A549 treated with Mapracorat at 1 μM for 4 hours (cell line): ENCODE results near the gene SMG6. TPM values are rescaled to one million over a fixed set of nuclear protein-coding genes. Genes with fewer than 3 reads are reported as not detected.

ENCODE experiments used
- total RNA-seq: library from RNA; stranded (reverse); fragments of 200-300 nt; extraction: Qiagen RNA extraction; gene quantifications from 5 replicates; pipeline ENCODE4 v1.2.3, GENCODE V29; 2022

The SMG6 gene
- 20.1 to 27.2 TPM (median 22.9 TPM) in 5 replicates for total RNA-seq

DNA sequence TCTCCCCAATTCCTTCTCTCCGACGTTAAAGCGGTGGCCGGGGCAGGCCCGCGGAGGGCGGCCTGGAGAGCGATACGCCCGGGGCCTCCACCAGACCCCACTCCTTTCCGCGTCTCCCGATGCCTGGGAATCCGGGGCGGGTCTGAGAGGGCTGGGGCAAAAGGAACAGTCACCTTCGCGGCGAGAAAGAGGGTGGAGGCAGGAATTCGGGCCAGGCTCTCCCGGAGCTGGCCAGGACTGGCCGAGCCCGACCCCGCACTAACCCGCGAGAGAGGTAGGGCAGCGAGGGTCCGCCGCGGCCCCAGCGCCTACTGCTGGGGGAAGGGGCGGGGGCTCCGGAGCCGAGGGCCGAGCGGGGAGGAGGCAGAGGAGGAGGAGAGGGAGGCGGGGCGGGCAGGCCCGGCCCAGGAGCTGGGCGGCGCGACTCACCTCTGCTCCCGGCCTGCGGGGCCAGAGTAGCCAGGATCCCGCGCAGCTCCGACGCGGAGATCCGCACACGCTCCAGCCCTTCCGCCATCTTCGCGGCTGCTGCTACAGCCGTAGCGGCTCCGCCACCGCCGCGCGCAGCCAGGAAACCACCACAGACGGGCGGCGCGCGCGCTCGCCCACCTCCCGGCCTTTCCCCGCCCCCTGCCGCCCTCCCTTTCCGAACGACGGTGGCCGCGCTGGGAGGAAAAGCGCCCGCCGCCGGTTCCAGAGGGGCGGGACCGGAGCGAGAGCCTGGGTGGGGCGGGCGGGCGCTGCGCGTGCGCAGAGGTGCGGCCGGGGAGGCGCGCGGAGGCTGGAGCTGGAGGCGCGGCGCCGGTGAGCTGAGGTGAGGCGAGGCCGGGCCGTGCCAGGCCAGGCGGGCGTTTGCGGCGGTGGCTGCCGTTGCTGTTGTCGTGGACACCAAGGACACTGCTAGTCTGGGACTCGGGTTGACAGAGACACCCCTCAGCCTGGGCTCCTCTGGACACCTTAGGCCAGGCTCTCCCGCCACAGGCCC is at the start of gene SMG6, which contains the start of gene SRR:
Gene SMG6, minus strand, starts transcription at position 582 of the 985 bp plus-strand sequence. Its CDS starts 65 bp downstream, at position 517.
Gene SRR, plus strand, starts transcription at position 747 of the 985 bp plus-strand sequence. CDS start 11,611 bp downstream, outside the sequence.

DNA sequence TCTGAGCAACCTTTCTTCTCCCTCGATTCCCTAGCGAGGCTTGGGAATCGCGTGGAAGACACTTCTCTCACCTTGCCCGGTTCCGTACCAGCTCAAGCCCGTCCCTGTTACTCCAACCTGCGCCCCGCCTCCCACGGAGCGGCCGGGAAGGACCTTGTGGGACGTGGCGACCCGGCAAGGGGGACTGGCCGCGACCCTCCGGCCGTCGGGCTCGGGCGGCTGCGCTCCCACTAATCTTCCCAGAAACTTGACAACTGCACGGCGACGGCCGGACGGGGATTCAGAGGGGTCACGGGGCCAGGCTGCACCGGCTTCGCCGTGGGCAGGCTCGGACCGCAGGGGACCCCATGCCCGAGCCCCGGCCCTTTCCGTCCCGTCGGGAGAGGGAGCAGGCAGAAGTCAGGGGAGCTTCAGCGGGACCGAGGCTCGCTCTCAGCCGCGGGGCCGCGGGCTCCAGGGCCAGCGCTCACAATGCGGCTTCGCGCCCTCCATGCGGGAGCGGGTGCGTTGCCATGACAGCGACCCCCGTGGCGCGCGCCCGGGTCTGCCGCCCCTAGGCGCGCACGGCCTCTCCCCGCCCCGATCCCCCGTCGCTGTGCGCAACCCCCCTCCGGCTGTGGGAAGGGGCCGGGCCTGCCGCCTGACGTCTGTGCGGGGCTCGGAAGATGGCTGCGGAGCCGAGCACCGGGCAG is 33.4 kb upstream of the SMG6 start, which contains the start of gene SGSM2:
Gene SGSM2, plus strand, starts transcription at position 650 of the 692 bp plus-strand sequence. CDS start 188 bp downstream, outside the sequence.

DNA sequence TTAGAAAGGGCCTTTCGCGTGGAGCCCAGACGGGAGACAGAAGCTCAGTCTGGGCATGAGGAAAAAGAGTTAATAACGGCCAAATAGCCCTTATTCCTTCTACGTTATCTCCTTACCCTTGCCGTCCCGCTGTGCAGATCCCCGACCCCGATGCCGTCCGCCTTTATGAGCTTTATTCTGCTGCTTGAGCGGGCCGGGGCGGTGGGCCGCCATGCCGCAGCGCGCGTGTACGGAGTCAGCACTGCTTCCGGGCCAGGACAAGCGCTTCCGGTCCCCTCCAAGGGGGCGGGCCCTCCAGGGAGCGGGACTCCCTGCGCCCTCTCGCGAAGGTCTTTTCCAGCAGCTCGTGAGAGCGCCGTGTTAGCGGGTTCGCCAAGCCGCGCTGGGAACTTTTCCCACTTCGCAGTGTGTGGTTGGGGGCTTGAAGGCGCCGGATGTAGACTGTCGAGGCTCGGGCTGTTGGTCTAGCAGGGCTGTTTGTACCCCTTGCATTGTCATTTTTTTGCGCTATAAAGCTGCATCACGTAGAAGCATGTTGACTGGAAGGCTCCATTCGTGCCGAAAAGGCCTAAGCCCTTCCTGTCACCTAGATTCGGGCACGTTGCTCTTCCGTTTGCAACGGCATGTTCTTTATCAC is 32.7 kb upstream of the SMG6 start, which contains the start of gene TSR1:
Gene TSR1, minus strand, starts transcription at position 243 of the 637 bp plus-strand sequence. Its CDS starts 30 bp downstream, at position 213.

DNA sequence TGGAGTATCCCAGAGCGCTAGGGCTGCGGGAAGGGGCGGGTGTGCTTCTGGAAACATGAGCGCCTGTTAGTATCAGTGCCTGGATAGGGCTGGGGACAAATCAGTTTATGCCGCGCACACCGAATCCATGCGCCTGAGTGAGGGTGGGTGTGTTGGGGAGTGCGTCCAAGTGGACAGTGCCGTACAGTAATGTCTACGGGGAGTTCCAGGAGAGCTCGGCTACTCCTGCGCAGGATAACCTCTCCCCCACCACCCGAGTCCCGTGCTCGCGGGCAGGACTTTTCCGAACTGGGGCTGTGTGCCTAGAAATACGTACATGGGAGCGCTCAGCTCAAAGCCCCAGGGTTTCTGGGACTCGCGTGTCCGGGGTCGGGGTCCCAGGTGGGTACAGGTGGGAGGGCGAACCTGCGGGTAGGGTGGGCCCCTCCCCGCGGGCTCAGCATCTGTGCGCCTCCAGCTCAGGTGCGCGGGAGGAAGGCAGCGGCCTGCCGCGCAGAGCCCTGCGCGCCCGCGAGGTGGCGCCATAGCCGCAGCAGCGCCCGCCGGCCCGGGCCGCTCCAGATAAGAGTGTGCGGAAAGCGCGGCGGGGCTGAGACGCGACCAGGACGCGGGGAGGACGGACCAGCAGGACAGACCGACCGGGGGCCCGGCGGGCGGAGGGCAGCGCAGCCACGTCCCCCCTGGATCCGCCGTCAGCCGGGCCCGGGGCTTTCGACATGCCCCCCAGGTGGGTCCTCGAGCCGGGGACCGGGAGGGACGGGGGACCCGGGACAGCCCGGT is 248.9 kb downstream of the SMG6 start, which contains the start of gene HIC1:
Gene HIC1, plus strand, starts transcription at position 592 of the 780 bp plus-strand sequence. CDS start 1,588 bp downstream, outside the sequence.

DNA sequence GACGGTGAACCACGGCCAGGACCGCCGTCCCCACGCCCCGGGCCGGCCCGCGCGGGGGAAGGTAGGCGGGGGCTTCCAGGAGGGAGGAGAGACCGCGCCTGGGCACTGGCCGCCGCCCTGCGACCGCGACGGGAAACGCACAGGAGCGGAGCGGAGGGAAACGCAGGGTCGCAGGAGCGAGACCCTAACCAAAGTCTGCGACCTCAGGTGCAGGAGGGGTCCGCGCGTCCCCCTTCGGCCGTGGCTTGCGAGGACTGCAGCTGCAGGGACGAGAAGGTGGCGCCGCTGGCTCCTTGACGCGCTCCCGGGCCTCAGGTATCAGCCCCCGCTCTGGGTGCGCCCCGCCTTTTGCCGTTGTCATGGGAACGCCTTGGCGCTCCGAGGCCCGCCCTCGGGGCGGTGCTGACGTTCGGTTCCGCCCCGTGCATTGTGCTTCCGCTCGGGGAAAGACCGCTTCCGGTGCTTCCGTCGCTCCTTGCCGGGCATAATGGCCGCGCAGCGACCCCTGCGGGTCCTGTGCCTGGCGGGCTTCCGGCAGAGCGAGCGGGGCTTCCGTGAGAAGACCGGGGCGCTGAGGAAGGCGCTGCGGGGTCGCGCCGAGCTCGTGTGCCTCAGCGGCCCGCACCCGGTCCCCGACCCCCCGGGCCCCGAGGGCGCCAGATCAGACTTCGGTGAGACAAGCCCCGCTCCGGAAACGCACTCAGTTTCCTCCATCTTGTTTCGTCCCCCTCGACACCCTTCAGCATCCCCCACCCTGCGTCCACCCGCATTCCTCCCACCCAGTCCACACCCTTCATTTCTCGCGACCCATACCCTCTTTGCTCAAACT is 261.8 kb downstream of the SMG6 start, which contains the start of gene OVCA2:
Gene OVCA2, plus strand, starts transcription at position 462 of the 829 bp plus-strand sequence. Its CDS starts 26 bp downstream, at position 488.

DNA sequence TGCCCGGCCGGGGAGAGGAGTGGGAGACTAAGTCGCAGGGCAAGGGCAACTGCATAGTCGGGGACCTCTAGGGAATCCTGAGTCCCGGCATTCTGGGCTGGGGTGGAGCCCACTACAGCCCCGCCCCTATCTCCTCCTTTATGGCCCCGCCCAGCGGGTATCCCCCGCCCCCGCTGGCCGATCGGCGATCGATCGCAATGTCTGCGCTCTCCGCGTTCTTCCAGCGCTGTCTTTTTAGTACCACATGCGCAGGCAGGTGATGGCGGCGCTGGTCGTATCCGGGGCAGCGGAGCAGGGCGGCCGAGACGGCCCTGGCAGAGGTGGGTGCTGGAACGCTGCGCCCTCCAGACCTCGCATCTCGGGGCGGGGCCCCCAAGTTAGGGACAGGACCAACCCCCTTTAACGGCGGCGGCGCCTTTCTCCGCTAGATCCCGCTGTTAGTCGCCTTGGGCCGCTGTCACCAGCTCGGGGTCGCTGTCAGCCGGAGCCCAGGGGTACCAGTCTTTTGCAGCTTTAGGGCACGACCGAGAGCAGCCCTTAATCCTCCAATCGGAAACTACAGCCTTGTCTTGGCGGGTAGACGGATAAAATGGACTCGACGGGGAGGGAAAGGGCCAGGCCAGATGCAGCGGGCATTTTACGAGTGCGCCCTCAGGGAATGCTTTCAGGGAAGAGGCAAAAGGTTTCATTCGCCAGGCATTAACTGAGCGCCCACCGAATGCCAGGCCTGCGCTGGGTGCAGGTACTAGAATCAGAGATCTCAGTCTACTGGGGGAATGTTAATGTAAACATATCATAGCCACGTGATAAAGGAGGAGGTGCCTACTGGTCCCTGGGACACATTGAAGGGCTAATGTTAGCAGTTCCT is 273.4 kb downstream of the SMG6 start, which contains the start of gene DPH1:
Gene DPH1, plus strand, starts transcription at position 243 of the 868 bp plus-strand sequence. Its CDS starts 17 bp downstream, at position 260.

DNA sequence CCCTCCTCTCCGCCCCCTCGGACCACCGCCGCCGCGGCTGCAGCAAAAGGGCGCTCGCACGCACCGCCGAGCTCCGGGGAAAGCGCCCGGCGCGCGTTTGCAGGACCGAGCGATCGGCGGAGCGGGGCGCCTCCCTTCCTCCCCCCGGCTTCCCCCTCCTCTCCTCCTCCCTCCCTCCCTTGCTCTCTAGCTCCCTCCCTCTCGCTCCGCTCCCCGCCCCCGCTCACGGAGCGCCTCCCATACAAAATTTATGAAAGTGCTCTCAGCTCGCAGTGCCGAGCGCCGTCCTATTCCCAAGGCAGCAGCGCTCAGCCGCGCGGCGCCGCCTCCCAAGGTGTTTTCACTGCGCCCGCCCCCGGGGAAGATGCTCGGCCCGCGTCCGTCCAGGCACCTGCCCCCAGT is 278.4 kb downstream of the SMG6 start, which contains the start of gene RTN4RL1:
Gene RTN4RL1, minus strand, starts transcription at position 115 of the 402 bp plus-strand sequence. CDS start 469 bp downstream, outside the sequence.

Other genes with a start within 250 kb of the SMG6 start
- 0.53 to 1.8 TPM (median 1.8 TPM) in 5 replicates for gene HIC1, start 248.7 kb downstream of the SMG6 start, total RNA-seq
- 5.1 to 12.5 TPM (median 8.5 TPM) in 5 replicates for gene SRR, start 165 bp upstream of the SMG6 start, total RNA-seq
- 55.3 to 64.0 TPM (median 59.8 TPM) in 5 replicates for gene TSR1, start 32.7 kb upstream of the SMG6 start, total RNA-seq
- gene SGSM2, start 33.7 kb upstream of the SMG6 start, total RNA-seq: 31.5 to 46.1 TPM (median 41.6 TPM) in 5 replicates
- 13.1 to 18.5 TPM (median 16.0 TPM) in 5 replicates for gene MNT, start 97.3 kb upstream of the SMG6 start, total RNA-seq
- 27.3 to 33.2 TPM (median 31.9 TPM) in 5 replicates for gene METTL16, start 208.1 kb upstream of the SMG6 start, total RNA-seq